Measurements from ENCODE around the gene ANKRD16.

DNA sequence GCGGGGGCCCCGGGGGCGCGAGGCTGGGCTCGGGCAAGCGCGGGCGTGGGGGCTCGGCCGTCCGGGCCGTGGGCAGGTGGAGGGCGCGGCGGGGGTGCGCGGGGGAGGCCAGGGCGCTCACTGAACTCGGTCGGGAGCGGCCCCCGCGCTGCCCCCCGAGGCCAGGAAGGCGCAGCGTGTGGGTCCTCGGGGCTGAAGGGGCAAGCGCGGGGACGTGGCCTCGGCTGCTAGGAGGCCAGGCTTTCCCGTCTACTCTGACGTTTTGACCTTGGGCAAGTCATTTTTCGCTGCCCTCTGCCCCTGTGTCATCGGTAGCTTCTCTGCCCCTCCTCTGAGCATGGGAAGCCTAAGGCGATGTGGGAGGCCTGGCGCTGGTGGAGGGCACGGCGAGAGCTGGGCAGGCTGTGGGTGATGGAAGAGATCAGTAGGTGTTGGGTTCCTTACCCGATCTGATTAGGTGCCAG, 791 bp upstream of the ANKRD16 start:
- TF ChIP-seq, protein P1, sequence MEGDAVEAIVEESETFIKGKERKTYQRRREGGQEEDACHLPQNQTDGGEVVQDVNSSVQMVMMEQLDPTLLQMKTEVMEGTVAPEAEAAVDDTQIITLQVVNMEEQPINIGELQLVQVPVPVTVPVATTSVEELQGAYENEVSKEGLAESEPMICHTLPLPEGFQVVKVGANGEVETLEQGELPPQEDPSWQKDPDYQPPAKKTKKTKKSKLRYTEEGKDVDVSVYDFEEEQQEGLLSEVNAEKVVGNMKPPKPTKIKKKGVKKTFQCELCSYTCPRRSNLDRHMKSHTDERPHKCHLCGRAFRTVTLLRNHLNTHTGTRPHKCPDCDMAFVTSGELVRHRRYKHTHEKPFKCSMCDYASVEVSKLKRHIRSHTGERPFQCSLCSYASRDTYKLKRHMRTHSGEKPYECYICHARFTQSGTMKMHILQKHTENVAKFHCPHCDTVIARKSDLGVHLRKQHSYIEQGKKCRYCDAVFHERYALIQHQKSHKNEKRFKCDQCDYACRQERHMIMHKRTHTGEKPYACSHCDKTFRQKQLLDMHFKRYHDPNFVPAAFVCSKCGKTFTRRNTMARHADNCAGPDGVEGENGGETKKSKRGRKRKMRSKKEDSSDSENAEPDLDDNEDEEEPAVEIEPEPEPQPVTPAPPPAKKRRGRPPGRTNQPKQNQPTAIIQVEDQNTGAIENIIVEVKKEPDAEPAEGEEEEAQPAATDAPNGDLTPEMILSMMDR (IDR thresholded peaks at IDR 0.05): no peak
- no peak for TF ChIP-seq POLR2A (IDR thresholded peaks at IDR 0.05)

Data from stomach (tissue), 4 donors.